Esophagus muscularis mucosa (tissue), 4 donors: ENCODE measurements around the gene ASB2.

Experiments used
- EP300 ChIP-seq: sonication (generic); formaldehyde crosslinking; IDR thresholded peaks from one replicate; pipeline ENCODE4 v1.6.1; 2017; ENCODE audit warnings: antibody characterized with exemption
- POLR2A ChIP-seq: fragments of 450-650 bp; IDR thresholded peaks from one replicate; pipeline ENCODE4 v1.6.1; 2017; ENCODE audit warnings: antibody characterized with exemption, moderate library complexity, mild to moderate bottlenecking, low read depth
- POLR2AphosphoS5 ChIP-seq, 2 donors: sonication (generic); formaldehyde crosslinking; IDR thresholded peaks; one replicate each; pipeline ENCODE4 v1.6.1; 2017; ENCODE audit warnings: antibody characterized with exemption in 2 of 2
- TF ChIP-seq, protein P1 (sequence below), 3 experiments: fragments of 200-600 bp in 2 of 3; fragments of 450-650 bp in 1 of 3; sonication (generic) in 2 of 3; IDR thresholded peaks; one replicate each; pipeline ENCODE4 v1.5.1; 2017 to 2019; ENCODE audit warnings: antibody characterized with exemption in 3 of 3, mild to moderate bottlenecking in 2 of 3, moderate library complexity in 1 of 3

DNA sequence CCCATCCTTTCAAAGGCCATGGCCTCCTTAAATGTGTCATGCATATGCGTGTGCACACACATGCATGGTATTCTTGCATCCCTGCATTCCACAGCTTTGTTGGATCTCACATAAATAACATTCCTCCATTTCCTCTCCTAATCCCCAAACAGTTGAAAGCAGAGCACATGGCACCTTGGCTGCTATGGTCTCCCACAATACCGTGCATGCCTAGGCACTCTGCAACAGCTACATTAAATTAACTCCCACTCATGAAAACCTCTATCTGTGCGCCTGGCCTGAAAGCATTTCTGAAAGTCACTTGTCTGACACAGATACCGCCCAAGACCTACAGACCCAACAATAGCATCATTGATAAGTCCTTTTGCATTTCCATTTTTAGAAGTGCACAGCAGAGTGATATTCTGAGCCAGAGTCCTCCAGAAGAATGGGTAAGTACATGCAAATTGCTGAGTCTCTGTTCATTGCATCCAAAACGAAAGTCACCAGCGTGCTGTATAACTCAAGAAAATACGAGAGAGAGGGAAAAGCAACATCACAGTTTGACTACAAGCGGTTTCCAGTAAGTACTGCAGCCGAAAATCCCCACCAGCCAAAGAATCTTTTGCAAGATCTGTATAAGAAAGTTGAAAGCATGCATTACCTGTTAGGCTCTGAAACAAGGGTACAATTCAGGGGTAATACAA is 436 bp downstream of the ASB2 start:
- TF ChIP-seq, protein P1, sequence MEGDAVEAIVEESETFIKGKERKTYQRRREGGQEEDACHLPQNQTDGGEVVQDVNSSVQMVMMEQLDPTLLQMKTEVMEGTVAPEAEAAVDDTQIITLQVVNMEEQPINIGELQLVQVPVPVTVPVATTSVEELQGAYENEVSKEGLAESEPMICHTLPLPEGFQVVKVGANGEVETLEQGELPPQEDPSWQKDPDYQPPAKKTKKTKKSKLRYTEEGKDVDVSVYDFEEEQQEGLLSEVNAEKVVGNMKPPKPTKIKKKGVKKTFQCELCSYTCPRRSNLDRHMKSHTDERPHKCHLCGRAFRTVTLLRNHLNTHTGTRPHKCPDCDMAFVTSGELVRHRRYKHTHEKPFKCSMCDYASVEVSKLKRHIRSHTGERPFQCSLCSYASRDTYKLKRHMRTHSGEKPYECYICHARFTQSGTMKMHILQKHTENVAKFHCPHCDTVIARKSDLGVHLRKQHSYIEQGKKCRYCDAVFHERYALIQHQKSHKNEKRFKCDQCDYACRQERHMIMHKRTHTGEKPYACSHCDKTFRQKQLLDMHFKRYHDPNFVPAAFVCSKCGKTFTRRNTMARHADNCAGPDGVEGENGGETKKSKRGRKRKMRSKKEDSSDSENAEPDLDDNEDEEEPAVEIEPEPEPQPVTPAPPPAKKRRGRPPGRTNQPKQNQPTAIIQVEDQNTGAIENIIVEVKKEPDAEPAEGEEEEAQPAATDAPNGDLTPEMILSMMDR (IDR thresholded peaks at IDR 0.05): peak in 1 of 3 experiments; percentile 24
- TF ChIP-seq POLR2A (no peak), POLR2AphosphoS5 (IDR thresholded peaks at IDR 0.05) (no peak), EP300 (no peak)
